KG1 (cell line): Measurements from ENCODE around the gene C10orf67.
"Not testable (repeated sequence)": the region's sequence is repeated elsewhere in the genome, so short reads cannot be mapped to it uniquely, and the experiment has no call there.

Experiments used
- DNase-seq: peaks from one replicate; lab custom pipeline; 2025; lab: John Stamatoyannopoulos, UW

Gene C10orf67

GRCh38 chr10:23322082-23322481, 22.5 kb downstream of the C10orf67 start:
- no peak for DNase-seq

GRCh38 chr10:23319835-23320234, 24.8 kb downstream of the C10orf67 start:
- no peak for DNase-seq

DNA sequence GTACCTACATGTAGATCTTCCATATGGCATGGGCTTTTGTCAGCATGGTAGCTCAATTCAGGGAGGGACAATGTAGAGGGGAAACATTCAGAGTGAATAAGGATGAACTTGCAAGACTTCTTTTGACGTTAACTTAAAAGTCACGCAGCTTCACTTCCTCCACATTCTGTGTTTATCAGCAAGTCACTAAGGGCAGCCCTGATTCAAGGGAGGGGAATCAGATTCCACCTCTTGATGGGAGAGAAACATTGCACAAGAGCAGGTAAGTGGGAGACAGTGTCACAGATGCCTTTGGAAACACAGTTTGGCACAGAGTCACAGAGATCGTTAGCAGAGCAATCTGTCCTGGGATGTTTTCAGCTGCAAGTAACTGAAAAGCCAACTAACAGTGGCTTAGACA, 26.2 kb downstream of the C10orf67 start:
- no peak for DNase-seq

GRCh38 chr10:23317416-23317815, 27.2 kb downstream of the C10orf67 start:
- no peak for DNase-seq

DNA sequence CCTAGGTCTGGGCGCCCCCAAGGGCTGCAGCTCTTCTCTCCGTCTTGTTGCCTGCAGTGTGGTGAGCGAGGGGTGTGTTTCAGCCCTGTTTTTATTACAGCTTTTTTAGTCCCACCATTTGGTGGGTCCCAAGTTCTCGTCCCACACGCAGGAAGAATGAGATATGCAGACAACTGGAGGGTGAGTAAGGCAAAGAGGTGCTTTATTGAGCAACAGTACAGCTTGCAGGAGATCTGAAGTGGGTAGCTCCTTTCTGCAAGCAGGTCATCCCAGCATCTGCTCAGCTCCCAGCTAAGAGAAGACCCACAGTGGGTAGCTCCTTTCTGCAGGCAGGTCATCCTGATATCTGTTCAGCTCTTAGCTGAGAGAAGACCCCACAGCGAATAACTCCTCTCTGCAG, 28.2 kb downstream of the C10orf67 start:
- no peak for DNase-seq

DNA sequence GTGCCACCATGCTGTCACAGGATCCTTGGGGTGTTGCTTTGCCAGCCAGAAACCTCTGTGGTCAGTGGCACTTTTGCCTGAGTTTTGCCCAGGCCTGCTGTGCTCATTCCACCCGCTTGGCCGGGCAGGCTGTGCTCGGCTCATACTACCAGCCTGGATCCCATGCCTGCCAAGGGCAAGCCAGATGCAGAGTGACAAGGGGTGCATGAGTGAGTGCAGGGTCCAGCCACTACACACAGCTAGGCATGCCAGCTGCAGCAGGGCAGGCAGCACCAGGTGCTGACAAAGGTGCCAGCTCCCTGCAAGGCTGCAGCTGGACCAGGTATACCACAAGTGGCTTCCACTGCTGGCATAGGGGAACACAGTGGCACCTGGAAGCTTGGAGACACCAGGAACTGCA, 28.6 kb downstream of the C10orf67 start:
- DNase-seq, result no peak

- peak; percentile 49 for DNase-seq
Measured at GRCh38 chr10:23314835-23315239, 29.8 kb downstream of the C10orf67 start.

DNA sequence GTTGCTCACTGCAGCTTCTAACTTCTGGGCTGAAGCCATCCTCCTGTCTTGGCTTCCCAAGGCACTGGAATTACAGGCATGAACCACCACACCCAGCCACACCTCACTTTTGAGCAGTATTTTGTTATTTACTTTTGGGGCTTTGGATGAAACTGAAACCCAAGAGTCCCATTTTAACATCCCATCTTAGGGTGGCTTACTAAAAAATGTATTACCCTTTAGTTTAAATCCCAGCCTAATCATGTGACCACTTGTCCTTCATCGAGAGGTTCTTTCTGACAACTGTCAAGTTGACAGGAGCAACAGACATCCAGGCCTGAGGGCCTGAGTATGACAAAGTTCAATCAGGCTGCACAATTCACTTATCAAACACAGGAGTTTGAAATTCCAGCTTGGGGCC, 33.6 kb downstream of the C10orf67 start:
- no peak for DNase-seq

- no peak for DNase-seq
Measured at GRCh38 chr10:23310404-23310803, 34.2 kb downstream of the C10orf67 start.

GRCh38 chr10:23299961-23300360, 44.6 kb downstream of the C10orf67 start:
- not testable (repeated sequence) for DNase-seq

DNA sequence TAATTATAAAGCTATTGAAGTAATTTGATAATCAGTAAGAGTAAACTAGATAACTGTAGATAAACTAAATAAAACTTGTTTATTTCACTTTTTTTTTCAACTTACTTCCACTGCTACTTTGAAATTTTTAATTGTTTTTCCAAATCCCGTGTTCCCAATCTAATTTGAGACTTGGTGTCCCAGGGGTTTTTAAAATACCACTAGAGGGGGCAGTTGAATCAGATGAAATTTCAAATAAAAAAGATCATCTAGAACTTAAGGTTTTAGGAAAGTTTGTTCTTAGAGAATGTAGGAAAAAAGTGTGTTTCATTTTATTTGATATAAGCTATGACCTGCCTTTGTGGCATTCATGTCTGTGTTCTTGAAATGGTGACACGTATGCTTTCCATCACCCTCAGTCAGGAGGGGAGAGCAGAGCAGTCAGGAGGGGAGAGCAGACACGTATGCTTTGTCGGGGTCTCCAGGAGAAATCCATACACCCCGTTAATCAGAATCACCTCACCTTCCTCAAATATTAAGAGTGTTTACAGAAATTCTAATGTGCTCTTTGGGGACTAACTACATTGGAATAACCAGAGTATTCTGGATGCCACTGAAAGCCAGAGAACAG, 49.9 kb downstream of the C10orf67 start:
- DNase-seq, result no peak

GRCh38 chr10:23293973-23294590, 50.5 kb downstream of the C10orf67 start:
- DNase-seq, result no peak

- no peak for DNase-seq
Measured at GRCh38 chr10:23293145-23293724, 51.4 kb downstream of the C10orf67 start.

- DNase-seq, result no peak
Measured at GRCh38 chr10:23291551-23292334, 52.9 kb downstream of the C10orf67 start.

DNA sequence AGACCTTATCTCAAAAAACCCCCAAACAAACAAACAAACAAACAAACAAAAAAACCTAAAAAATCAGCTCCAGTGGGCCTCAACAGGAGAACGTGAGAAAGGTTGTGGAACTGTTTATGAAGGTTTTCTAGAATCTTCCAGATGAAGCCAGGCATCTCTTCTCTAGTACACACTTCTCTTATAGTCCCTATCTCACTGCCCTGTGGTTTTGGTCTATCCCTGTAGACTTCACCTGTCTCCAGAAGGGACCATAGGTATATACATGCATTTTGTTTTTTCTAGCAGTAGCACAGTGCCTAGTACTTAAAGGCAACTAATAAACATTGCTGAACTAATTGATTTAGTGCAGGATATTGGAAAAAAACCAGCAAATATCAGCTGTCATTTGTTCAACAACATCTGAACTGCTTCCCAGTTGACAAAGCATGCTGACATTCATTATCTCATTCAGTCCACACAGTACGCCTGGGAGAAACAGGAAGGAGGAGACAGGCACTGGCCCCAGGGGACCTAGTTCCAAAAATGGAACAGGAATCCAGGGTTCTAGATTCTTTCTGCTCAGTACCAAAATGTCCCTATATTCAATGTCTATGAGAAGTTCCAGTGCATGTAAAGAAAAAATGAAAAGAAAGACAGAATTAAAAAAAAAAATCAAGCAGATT, 59.8 kb downstream of the C10orf67 start:
- DNase-seq, result no peak

DNA sequence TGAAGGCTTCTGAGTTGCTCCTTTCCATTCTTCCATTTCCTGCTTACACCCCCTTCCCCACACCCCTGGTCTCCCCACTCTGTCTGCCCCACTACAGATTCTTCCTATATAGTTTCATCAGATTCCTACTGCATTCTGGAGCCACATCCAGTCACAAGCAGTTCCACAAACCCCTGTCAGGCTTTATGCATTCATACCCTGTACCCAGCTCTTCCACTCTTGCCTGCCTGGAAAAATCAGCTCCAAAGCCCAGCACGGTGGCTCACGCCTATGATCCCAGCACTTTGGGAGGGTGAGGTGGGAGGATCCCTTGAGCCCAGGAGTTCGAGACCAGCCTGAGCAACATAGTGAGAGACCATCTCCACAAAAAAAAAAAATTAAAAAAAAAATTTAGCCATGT, 60.4 kb downstream of the C10orf67 start:
- no peak for DNase-seq

- DNase-seq, result no peak
Measured at GRCh38 chr10:23283680-23284079, 60.9 kb downstream of the C10orf67 start.

- DNase-seq, result no peak
Measured at GRCh38 chr10:23281044-23281433, 63.6 kb downstream of the C10orf67 start.

DNA sequence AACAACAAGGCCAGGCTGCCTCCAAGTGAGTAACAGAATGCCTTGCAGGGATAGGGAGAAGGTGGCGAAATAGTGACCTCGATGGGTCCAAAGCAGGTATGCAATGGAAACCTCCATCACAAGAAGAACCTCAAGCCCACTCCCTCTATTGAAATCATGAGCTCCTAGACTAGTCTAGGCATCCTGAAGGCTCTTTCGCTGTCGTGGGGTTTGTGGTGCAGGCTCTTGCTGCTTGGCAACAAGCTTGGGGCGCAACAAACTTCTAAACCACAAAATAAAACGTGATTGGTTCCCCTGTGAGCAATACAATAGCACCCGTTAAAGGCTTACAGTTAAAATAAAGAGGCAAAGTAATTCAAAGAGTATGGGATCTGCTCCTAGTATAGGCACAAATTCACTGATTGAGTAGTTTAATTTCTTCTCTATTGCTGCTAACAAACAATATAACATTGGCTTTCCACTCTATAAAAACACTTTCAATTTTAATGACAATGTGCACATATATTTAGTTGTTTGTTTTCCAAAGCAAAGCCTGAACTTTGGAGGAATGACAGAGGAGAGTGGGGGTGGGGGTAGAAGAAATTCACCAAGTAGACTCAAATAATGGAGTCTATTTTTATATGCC, 64.1 kb downstream of the C10orf67 start:
- DNase-seq, result no peak

DNA sequence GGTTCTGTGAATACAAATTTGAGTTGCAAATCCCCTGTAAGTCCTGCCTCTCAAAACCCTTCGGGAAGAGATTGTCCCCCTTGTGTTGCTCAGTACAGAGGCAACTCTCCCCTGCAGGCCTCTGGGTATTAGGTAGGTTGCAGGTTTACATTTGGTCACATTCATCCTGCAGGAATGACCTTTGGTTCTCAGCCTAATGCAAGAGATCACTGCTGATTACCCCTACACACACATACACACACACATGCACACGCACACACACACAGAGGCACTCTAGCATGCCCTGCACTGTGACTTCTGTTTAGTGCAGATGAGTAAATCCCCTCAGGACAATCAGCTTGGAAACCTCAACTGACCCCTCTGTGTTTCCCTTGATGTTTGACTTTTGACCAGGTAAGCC, 69.2 kb downstream of the C10orf67 start:
- DNase-seq, result no peak

- not testable (repeated sequence) for DNase-seq
Measured at GRCh38 chr10:23274179-23274578, 70.4 kb downstream of the C10orf67 start.

GRCh38 chr10:23270531-23270930, 74.1 kb downstream of the C10orf67 start:
- DNase-seq, result no peak
